H1 (cell line): ENCODE data around the gene MYH16. TPM values are rescaled to one million over a fixed set of nuclear protein-coding genes. Genes with fewer than 3 reads are reported as not detected.

ENCODE experiments used
- CTCF ChIA-PET: fragments of 300-600 bp; sonication (Branson Sonifier 250); formaldehyde crosslinking; loops from one replicate; lab custom pipeline; 2021; ENCODE audit not compliant: partially characterized antibody; lab: Charles Lee
- POLR2A ChIA-PET: fragments of 300-600 bp; sonication (Branson Sonifier 250); formaldehyde crosslinking; loops from one replicate; lab custom pipeline; 2021; ENCODE audit warnings: inconsistent platforms; ENCODE audit not compliant: partially characterized antibody; lab: Charles Lee
- DNase-seq, 2 experiments: peaks; one replicate each; pipeline versions ENCODE4 v3.0.0 to v3.0.0-alpha.2; 2010 to 2022; ENCODE audit warnings: low spot score in 2 of 2, low read depth in 1 of 2, mixed read lengths in 1 of 2
- FAIRE-seq: peaks from 2 replicates; lab custom pipeline; 2011; peaks lifted over from hg19 to GRCh38; lab: Jason Lieb, UNC
- H2AFZ ChIP-seq: 2 replicates; pipeline ENCODE4 v1.8.1; 2012; ENCODE audit warnings: low read length, inconsistent platforms
- H2AK5ac ChIP-seq: 2 replicates; pipeline ENCODE4 v1.6.1; 2013; ENCODE audit warnings: low read depth, low read length
- H2BK120ac ChIP-seq: replicated peaks from 2 replicates; pipeline ENCODE3; 2013; ENCODE audit warnings: low read depth, low read length, inconsistent platforms
- H2BK12ac ChIP-seq: 2 replicates; pipeline ENCODE4 v1.6.1; 2013; ENCODE audit warnings: low read depth, low read length
- H2BK15ac ChIP-seq: 2 replicates; pipeline ENCODE4 v1.6.1; 2013; ENCODE audit warnings: low read length
- H2BK20ac ChIP-seq: 2 replicates; pipeline ENCODE4 v1.6.1; 2013; ENCODE audit warnings: low read length
- H2BK5ac ChIP-seq: 2 replicates; pipeline ENCODE4 v1.6.1; 2013; ENCODE audit warnings: low read depth, low read length
- H3K14ac ChIP-seq: 2 replicates; pipeline ENCODE4 v1.6.1; 2013; ENCODE audit warnings: inconsistent platforms; ENCODE audit not compliant: insufficient read length
- H3K18ac ChIP-seq: 2 replicates; pipeline ENCODE4 v1.6.1; 2013; ENCODE audit warnings: low read length; ENCODE audit errors: extremely low read depth
- H3K23ac ChIP-seq: 2 replicates; pipeline ENCODE4 v1.6.1; 2013; ENCODE audit warnings: inconsistent platforms; ENCODE audit not compliant: insufficient read length
- H3K23me2 ChIP-seq: 2 replicates; pipeline ENCODE4 v1.6.1; 2013; ENCODE audit warnings: low read depth, low read length
- H3K27ac ChIP-seq: 2 replicates; pipeline ENCODE4 v1.6.1; 2011; ENCODE audit warnings: low read depth, low read length, inconsistent platforms
- H3K27me3 ChIP-seq, 4 experiments: replicated peaks in 1 of 4; 1 replicate in 1 of 4; 2 replicates in 3 of 4; pipeline versions ENCODE4 v1.6.1 to v1.8.1; 2011 to 2013; ENCODE audit warnings: low read length in 3 of 4, mild to moderate bottlenecking in 3 of 4, inconsistent platforms in 2 of 4, mixed read lengths in 2 of 4, moderate library complexity in 1 of 4; ENCODE audit not compliant: control insufficient read depth in 3 of 4, insufficient read depth in 3 of 4; ENCODE audit errors: extremely low read depth in 1 of 4
- H3K36me3 ChIP-seq, 4 experiments: 2 replicates each; pipeline versions ENCODE4 v1.6.1 to v1.8.1; 2011 to 2013; ENCODE audit warnings: mild to moderate bottlenecking in 4 of 4, low read length in 3 of 4, moderate library complexity in 2 of 4, control low read depth in 1 of 4, inconsistent platforms in 1 of 4; ENCODE audit not compliant: insufficient read depth in 4 of 4, control insufficient read depth in 2 of 4
- H3K4ac ChIP-seq: replicated peaks from 2 replicates; pipeline ENCODE3; 2013; ENCODE audit warnings: low read length, low read depth, mixed read lengths, inconsistent platforms; ENCODE audit not compliant: insufficient read length
- H3K4me1 ChIP-seq, 4 experiments: replicated peaks in 1 of 4; 1 replicate in 1 of 4; 2 replicates in 3 of 4; pipeline versions ENCODE4 v1.6.1 to v1.8.1; 2011 to 2013; ENCODE audit warnings: low read length in 3 of 4, inconsistent platforms in 2 of 4, mixed read lengths in 1 of 4; ENCODE audit not compliant: insufficient read depth in 4 of 4, control insufficient read depth in 3 of 4
- H3K4me2 ChIP-seq, 2 experiments: 2 replicates each; pipeline versions ENCODE4 v1.6.1 to v1.8.1; 2011 to 2013; ENCODE audit warnings: low read depth in 2 of 2, low read length in 2 of 2, control low read depth in 1 of 2, inconsistent platforms in 1 of 2, mild to moderate bottlenecking in 1 of 2; ENCODE audit not compliant: insufficient read depth in 1 of 2
- H3K4me3 ChIP-seq, 4 experiments: fragments of 200-600, 300-600 bp in 1 of 4; sonication (generic), shearing (Covaris generic), sonication (Bioruptor Twin) in 1 of 4; 2 replicates each; pipeline versions ENCODE4 v1.5.1 to v1.8.1; 2011 to 2016; ENCODE audit warnings: low read length in 4 of 4, low read depth in 3 of 4, control low read depth in 2 of 4, inconsistent platforms in 2 of 4, mild to moderate bottlenecking in 2 of 4, mixed read lengths in 1 of 4, moderate library complexity in 1 of 4; ENCODE audit not compliant: insufficient read depth in 2 of 4; ENCODE audit errors: extremely low read depth in 1 of 4
- H3K56ac ChIP-seq: replicated peaks from 2 replicates; pipeline ENCODE3; 2013; ENCODE audit warnings: low read depth, mild to moderate bottlenecking, mixed read lengths, low read length, inconsistent platforms; ENCODE audit not compliant: insufficient read length
- H3K79me1 ChIP-seq: 2 replicates; pipeline ENCODE4 v1.6.1; 2013; ENCODE audit warnings: low read depth, low read length, control low read depth
- H3K79me2 ChIP-seq, 2 experiments: 2 replicates each; pipeline versions ENCODE4 v1.6.1 to v1.8.1; 2012 to 2013; ENCODE audit warnings: low read length in 2 of 2, mild to moderate bottlenecking in 2 of 2, inconsistent platforms in 1 of 2; ENCODE audit not compliant: insufficient read depth in 2 of 2, control insufficient read depth in 1 of 2
- H3K9ac ChIP-seq, 4 experiments: replicated peaks in 1 of 4; 1 replicate in 1 of 4; 2 replicates in 3 of 4; pipeline versions ENCODE4 v1.6.1 to v1.8.1; 2011 to 2013; ENCODE audit warnings: low read depth in 3 of 4, low read length in 3 of 4, control low read depth in 2 of 4, mild to moderate bottlenecking in 2 of 4, moderate library complexity in 2 of 4, inconsistent platforms in 1 of 4; ENCODE audit errors: extremely low read depth in 1 of 4
- H3K9me3 ChIP-seq, 2 experiments: 2 replicates each; pipeline versions ENCODE4 v1.6.1 to v1.8.1; 2012 to 2013; ENCODE audit warnings: mild to moderate bottlenecking in 2 of 2, moderate library complexity in 2 of 2, control low read depth in 1 of 2, inconsistent platforms in 1 of 2, low read depth in 1 of 2, low read length in 1 of 2, mixed read lengths in 1 of 2; ENCODE audit not compliant: insufficient read depth in 2 of 2
- H4K20me1 ChIP-seq, 2 experiments: replicated peaks in 1 of 2; 2 replicates each; pipeline versions ENCODE3 to v1.8.1; 2011 to 2013; ENCODE audit warnings: inconsistent platforms in 2 of 2, low read length in 2 of 2, mild to moderate bottlenecking in 1 of 2; ENCODE audit not compliant: insufficient read depth in 2 of 2, control insufficient read depth in 1 of 2
- H4K5ac ChIP-seq: 2 replicates; pipeline ENCODE4 v1.6.1; 2013; ENCODE audit warnings: low read length, low read depth, mixed read lengths, inconsistent platforms; ENCODE audit not compliant: insufficient read length
- H4K8ac ChIP-seq: 2 replicates; pipeline ENCODE4 v1.8.0; 2013; ENCODE audit warnings: mild to moderate bottlenecking, moderate library complexity, low read length, inconsistent platforms; ENCODE audit not compliant: insufficient read depth; ENCODE audit errors: extremely low read depth
- H4K91ac ChIP-seq: replicated peaks from 2 replicates; pipeline ENCODE3; 2013; ENCODE audit warnings: low read length, mixed read lengths, inconsistent platforms; ENCODE audit not compliant: insufficient read length
- CHD2 ChIP-seq: IDR thresholded peaks from 2 replicates; pipeline ENCODE4 v1.6.1; 2012; ENCODE audit warnings: low read length, improper control_type of control experiment
- CTBP2 ChIP-seq: IDR thresholded peaks from 2 replicates; pipeline ENCODE4 v1.7.0; 2011; ENCODE audit warnings: borderline replicate concordance, mild to moderate bottlenecking, moderate library complexity, mixed read lengths, low read length; ENCODE audit not compliant: insufficient read depth, insufficient read length
- WGBS, 2 experiments: shearing (Covaris generic) in 1 of 2; methylation state at CpG; one replicate each; pipeline versions ENCODE4 v1.1.6 to v1.1.7; 2013 to 2015; ENCODE audit warnings: low lambda C conversion rate in 2 of 2, mixed read lengths in 2 of 2, inconsistent platforms in 1 of 2, low coverage in 1 of 2, missing lambda C conversion rate in 1 of 2; ENCODE audit not compliant: insufficient replicate concordance in 2 of 2, insufficient coverage in 1 of 2, insufficient read length in 1 of 2; ENCODE audit errors: extremely low coverage in 1 of 2, missing lambda C conversion rate in 1 of 2; 5-methylcytosine and 5-hydroxymethylcytosine counted together
- polyA plus RNA-seq, 7 experiments: library from polyadenylated mRNA; depleted of rRNA in 3 of 7; stranded (reverse) in 5 of 7; unstranded in 2 of 7; fragments of >200 nt in 5 of 7; fragments of 200-250 nt in 2 of 7; gene quantifications; 1 replicate in 5 of 7; 2 replicates in 1 of 7; 4 replicates in 1 of 7; pipeline versions ENCODE4 v1.2.1 to v1.2.3, GENCODE V29; 2011 to 2013; ENCODE audit warnings: missing spikeins in 2 of 7, mixed read lengths in 2 of 7
- total RNA-seq: library from RNA; stranded (reverse); fragmentation: NEBNext Ultra II Directional; extraction: Animal tissue kit (Norgen Biotek cat#: 25700); gene quantifications from 2 replicates; pipeline ENCODE4 v1.2.1, GENCODE V29; 2021

Gene MYH16
- total and polyA plus RNA-seq, 2 of the 8 experiments (the other 6 are each of a cell fraction or from before 2014, with no cell fraction given): not detected

DNA sequence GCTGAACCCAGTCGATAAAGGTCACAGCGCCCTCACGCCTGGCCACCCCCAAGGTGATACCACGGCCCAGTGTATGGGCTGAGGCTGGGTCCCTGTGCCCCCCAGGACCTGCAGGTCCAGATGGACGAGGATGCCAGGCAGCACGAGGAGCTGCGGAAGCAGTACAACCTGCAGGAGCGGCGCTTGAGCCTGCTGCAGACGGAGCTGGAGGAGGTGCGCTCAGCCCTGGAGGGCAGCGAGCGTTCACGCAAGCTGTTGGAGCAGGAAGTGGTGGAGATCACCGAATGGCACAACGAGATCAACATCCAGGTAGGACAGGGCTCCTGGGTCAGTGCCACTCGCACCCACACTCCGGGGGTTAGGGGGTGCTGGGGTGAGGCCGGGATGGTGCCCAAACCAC lies 28.9 kb downstream of the MYH16 start:
- H3K23ac ChIP-seq: no peak overlapping the region
- DNase-seq (no peak), FAIRE-seq (no peak)
- H3K56ac ChIP-seq: no peak overlapping the region
- H4K91ac ChIP-seq: no peak overlapping the region
- no peaks in the 10 kb centered on the region for H3K79me2 ChIP-seq
- H4K8ac ChIP-seq: peak overlapping the region; percentile 83; the same call in 1 of the 2 replicates
- H2BK15ac ChIP-seq: no peak overlapping the region
- CTCF ChIA-PET: interaction anchor here (0.6 to 3.1 kb wide), 3 partner anchors 12 to 62 kb away, joined by 3 to 13 read pairs (median 3); no protein-coding TSS in a partner anchor
- H3K9ac ChIP-seq: no peak overlapping the region
- H3K27ac ChIP-seq: no peak overlapping the region
- H3K14ac ChIP-seq: no peak overlapping the region
- no peak overlapping the region for H2BK120ac ChIP-seq
- H3K4me2 ChIP-seq: no peak overlapping the region
- H3K79me1 ChIP-seq: 0 out of 2 replicates have a peak, but pooled peaks cover 2% of the 10 kb centered on the region
- H3K4me1 ChIP-seq: no peaks in the 10 kb centered on the region; a peak in 1 of 7 replicates
- no peak overlapping the region for H2BK5ac ChIP-seq
- no peak overlapping the region for H2BK20ac ChIP-seq
- no peak overlapping the region for H3K18ac ChIP-seq
- 94% methylated on average over 19 of the region's 19 CpGs; no CpG with 5 or more reads in 1 of the 2 experiments for WGBS, 2 experiments
- no peak overlapping the region for H4K5ac ChIP-seq
- H4K20me1 ChIP-seq: no peaks in the 10 kb centered on the region
- no peak overlapping the region for H2AFZ ChIP-seq
- no peaks in the 10 kb centered on the region; the same call in 1 of the 2 replicates for H3K23me2 ChIP-seq
- no peaks in the 10 kb centered on the region for H3K9me3 ChIP-seq
- no peaks in the 10 kb centered on the region for H3K36me3 ChIP-seq
- H3K27me3 ChIP-seq: no peaks in the 10 kb centered on the region
- POLR2A ChIA-PET: interaction anchor here (0.6 to 0.7 kb wide), 2 partner anchors 78 to 684 kb away, joined by 3 read pairs; no protein-coding TSS in a partner anchor
- H3K4ac ChIP-seq: no peak overlapping the region
- H2BK12ac ChIP-seq: no peak overlapping the region
- no peak overlapping the region for H3K4me3 ChIP-seq
- H2AK5ac ChIP-seq: no peak overlapping the region
- TF ChIP-seq CHD2 (no peak), CTBP2 (no peak)
